ENCODE measurements around the gene MMP12. TPM values are rescaled to one million over a fixed set of nuclear protein-coding genes. Genes with fewer than 3 reads are reported as not detected.

The MMP12 gene
- polyA plus RNA-seq (not detected in 2 replicates), polyA minus RNA-seq (not detected in 2 replicates)

DNA sequence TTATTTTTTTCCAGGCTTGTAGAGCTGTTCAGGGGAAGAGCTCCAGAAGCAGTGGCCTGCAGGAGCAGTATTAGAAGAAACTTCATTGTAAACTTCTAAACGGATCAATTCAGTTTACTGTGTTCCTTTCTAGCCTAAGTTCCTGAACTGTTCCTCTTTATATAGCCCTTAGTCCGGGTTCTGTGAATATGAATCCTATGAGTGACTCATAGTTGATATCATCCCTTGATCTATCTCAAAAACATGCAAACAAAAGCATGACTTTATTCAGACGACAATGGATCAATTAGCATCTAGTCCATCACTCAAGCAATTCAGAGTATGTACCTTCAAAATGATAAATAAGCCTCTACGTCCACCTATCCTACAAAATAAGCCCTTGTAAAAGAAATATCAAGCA lies at the start of gene MMP12:
Gene MMP12, minus strand, starts transcription at position 131 of the 400 bp plus-strand sequence. Its CDS starts 45 bp downstream, at position 86.
- TF ChIP-seq SMC3 (conservative IDR thresholded peaks at IDR 0.05; ENCODE audit: poor library complexity) = no peak
- no peak for TF ChIP-seq EZH2 (IDR thresholded peaks at IDR 0.05; ENCODE audit: borderline replicate concordance, insufficient read depth, low read length, poor library complexity, severe bottlenecking)
- TF ChIP-seq POLR2AphosphoS5 (IDR thresholded peaks at IDR 0.05) = no peak
- TF ChIP-seq EP300 (conservative IDR thresholded peaks at IDR 0.05; ENCODE audit: poor library complexity, severe bottlenecking) = no peak
- TF ChIP-seq, protein P1, sequence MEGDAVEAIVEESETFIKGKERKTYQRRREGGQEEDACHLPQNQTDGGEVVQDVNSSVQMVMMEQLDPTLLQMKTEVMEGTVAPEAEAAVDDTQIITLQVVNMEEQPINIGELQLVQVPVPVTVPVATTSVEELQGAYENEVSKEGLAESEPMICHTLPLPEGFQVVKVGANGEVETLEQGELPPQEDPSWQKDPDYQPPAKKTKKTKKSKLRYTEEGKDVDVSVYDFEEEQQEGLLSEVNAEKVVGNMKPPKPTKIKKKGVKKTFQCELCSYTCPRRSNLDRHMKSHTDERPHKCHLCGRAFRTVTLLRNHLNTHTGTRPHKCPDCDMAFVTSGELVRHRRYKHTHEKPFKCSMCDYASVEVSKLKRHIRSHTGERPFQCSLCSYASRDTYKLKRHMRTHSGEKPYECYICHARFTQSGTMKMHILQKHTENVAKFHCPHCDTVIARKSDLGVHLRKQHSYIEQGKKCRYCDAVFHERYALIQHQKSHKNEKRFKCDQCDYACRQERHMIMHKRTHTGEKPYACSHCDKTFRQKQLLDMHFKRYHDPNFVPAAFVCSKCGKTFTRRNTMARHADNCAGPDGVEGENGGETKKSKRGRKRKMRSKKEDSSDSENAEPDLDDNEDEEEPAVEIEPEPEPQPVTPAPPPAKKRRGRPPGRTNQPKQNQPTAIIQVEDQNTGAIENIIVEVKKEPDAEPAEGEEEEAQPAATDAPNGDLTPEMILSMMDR (IDR thresholded peaks at IDR 0.05; ENCODE audit: poor library complexity, severe bottlenecking) = no peak
- no peak for TF ChIP-seq TAF1 (IDR thresholded peaks at IDR 0.05; ENCODE audit: low read depth)
- TF ChIP-seq RAD21 (conservative IDR thresholded peaks at IDR 0.05) = no peak
- no peak for TF ChIP-seq MXI1 (conservative IDR thresholded peaks at IDR 0.05; ENCODE audit: poor library complexity, severe bottlenecking)
- TF ChIP-seq, protein P2, sequence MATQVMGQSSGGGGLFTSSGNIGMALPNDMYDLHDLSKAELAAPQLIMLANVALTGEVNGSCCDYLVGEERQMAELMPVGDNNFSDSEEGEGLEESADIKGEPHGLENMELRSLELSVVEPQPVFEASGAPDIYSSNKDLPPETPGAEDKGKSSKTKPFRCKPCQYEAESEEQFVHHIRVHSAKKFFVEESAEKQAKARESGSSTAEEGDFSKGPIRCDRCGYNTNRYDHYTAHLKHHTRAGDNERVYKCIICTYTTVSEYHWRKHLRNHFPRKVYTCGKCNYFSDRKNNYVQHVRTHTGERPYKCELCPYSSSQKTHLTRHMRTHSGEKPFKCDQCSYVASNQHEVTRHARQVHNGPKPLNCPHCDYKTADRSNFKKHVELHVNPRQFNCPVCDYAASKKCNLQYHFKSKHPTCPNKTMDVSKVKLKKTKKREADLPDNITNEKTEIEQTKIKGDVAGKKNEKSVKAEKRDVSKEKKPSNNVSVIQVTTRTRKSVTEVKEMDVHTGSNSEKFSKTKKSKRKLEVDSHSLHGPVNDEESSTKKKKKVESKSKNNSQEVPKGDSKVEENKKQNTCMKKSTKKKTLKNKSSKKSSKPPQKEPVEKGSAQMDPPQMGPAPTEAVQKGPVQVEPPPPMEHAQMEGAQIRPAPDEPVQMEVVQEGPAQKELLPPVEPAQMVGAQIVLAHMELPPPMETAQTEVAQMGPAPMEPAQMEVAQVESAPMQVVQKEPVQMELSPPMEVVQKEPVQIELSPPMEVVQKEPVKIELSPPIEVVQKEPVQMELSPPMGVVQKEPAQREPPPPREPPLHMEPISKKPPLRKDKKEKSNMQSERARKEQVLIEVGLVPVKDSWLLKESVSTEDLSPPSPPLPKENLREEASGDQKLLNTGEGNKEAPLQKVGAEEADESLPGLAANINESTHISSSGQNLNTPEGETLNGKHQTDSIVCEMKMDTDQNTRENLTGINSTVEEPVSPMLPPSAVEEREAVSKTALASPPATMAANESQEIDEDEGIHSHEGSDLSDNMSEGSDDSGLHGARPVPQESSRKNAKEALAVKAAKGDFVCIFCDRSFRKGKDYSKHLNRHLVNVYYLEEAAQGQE (IDR thresholded peaks at IDR 0.05; ENCODE audit: borderline replicate concordance) = no peak
- Histone ChIP-seq H3K9me2 (ENCODE audit: insufficient read depth, low read length) (no peaks in the 10 kb centered on the region), H3K4me3 (ENCODE audit: low read length) (no peak within 1 kb of the TSS), H3K4me2 (ENCODE audit: low read length) (no peak within 1 kb of the TSS), H4K20me1 (ENCODE audit: insufficient read depth) (no peaks in the 10 kb centered on the region), H2AFZ (ENCODE audit: low read depth, low read length) (no peak within 1 kb of the TSS), H3K79me2 (replicated peaks; ENCODE audit: insufficient read depth, low read length) (no peaks in the 10 kb centered on the region), H3K36me3 (ENCODE audit: insufficient read depth, low read length) (no peaks in the 10 kb centered on the region), H3K27me3 (ENCODE audit: insufficient read depth, low read depth, low read length) (no peaks in the 10 kb centered on the region), H3K27ac (ENCODE audit: low read length) (no peak within 1 kb of the TSS), H3K9me3 (ENCODE audit: low read length) (no peaks in the 10 kb centered on the region), H3K9ac (ENCODE audit: low read length) (no peak within 1 kb of the TSS), H3F3A (ENCODE audit: insufficient read depth, low read length, poor library complexity, severe bottlenecking) (no peaks in the 10 kb centered on the region)

DNA sequence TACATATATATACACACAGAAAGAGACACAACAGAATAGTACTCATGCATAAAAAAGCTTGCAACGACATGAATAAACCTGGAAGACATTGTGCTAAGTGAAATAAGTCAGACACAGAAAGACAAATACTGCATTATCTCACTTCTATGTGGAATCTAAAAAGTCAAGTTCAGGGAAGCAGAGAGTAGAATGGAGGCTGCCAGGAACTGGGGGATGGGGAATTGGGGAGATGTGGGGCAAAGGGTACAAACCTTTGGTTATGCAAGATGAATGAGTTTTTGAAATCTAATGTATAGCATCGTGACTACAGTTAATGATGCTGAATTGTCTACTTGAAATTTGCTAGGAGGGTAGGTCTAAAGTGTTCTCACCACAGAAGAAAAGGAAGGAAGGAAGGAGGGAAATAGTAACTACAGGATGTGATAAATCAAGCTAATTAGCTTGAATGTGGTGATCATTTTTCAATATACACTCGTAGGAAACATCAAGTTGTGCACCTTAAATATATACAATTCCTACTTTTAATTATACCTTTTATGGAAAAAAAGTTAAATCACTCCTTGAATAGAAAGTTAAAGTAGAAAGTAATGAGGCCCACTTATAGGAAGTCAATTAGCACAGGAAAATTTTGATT lies 46.9 kb upstream of the MMP12 start:
- no peaks in the 10 kb centered on the region for H3K9me2 ChIP-seq (ENCODE audit: insufficient read depth, low read length)
- H3K36me3 ChIP-seq (ENCODE audit: insufficient read depth, low read length) = no peaks in the 10 kb centered on the region
- H3K4me2 ChIP-seq (ENCODE audit: low read length) = no peak overlapping the region
- H3F3A ChIP-seq (ENCODE audit: insufficient read depth, low read length, poor library complexity, severe bottlenecking) = no peaks in the 10 kb centered on the region
- TF ChIP-seq TAF1 (IDR thresholded peaks at IDR 0.05; ENCODE audit: low read depth) = no peak
- TF ChIP-seq EP300 (conservative IDR thresholded peaks at IDR 0.05; ENCODE audit: poor library complexity, severe bottlenecking) = no peak
- TF ChIP-seq, protein P1 (IDR thresholded peaks at IDR 0.05; ENCODE audit: poor library complexity, severe bottlenecking) = no peak
- no peak for TF ChIP-seq POLR2AphosphoS5 (IDR thresholded peaks at IDR 0.05)
- TF ChIP-seq EZH2 (IDR thresholded peaks at IDR 0.05; ENCODE audit: borderline replicate concordance, insufficient read depth, low read length, poor library complexity, severe bottlenecking) = no peak
- TF ChIP-seq, protein P2 (IDR thresholded peaks at IDR 0.05; ENCODE audit: borderline replicate concordance) = no peak
- no peak for TF ChIP-seq RAD21 (conservative IDR thresholded peaks at IDR 0.05)
- no peak for TF ChIP-seq SMC3 (conservative IDR thresholded peaks at IDR 0.05; ENCODE audit: poor library complexity)
- TF ChIP-seq MXI1 (conservative IDR thresholded peaks at IDR 0.05; ENCODE audit: poor library complexity, severe bottlenecking) = no peak
- H3K27ac ChIP-seq (ENCODE audit: low read length) = no peak overlapping the region
- no peak overlapping the region for H3K9ac ChIP-seq (ENCODE audit: low read length)
- H2AFZ ChIP-seq (ENCODE audit: low read depth, low read length) = no peak overlapping the region
- H3K9me3 ChIP-seq (ENCODE audit: low read length) = no peaks in the 10 kb centered on the region
- H3K27me3 ChIP-seq (ENCODE audit: insufficient read depth, low read depth, low read length) = no peaks in the 10 kb centered on the region
- no peaks in the 10 kb centered on the region for H4K20me1 ChIP-seq (ENCODE audit: insufficient read depth)
- no peak overlapping the region for H3K4me3 ChIP-seq (ENCODE audit: low read length)
- H3K79me2 ChIP-seq (replicated peaks; ENCODE audit: insufficient read depth, low read length) = no peaks in the 10 kb centered on the region
